ENCODE results near the gene RABIF.

Gene RABIF

GRCh38 chr1:202873026-202873425 is 15.9 kb downstream of the RABIF start:
- DNase-seq (ENCODE audit: low read depth in 2 of 2), result no peak

- DNase-seq (ENCODE audit: low read depth in 2 of 2), result no peak
Observed at GRCh38 chr1:202871367-202871766, 17.6 kb downstream of the RABIF start.

DNA sequence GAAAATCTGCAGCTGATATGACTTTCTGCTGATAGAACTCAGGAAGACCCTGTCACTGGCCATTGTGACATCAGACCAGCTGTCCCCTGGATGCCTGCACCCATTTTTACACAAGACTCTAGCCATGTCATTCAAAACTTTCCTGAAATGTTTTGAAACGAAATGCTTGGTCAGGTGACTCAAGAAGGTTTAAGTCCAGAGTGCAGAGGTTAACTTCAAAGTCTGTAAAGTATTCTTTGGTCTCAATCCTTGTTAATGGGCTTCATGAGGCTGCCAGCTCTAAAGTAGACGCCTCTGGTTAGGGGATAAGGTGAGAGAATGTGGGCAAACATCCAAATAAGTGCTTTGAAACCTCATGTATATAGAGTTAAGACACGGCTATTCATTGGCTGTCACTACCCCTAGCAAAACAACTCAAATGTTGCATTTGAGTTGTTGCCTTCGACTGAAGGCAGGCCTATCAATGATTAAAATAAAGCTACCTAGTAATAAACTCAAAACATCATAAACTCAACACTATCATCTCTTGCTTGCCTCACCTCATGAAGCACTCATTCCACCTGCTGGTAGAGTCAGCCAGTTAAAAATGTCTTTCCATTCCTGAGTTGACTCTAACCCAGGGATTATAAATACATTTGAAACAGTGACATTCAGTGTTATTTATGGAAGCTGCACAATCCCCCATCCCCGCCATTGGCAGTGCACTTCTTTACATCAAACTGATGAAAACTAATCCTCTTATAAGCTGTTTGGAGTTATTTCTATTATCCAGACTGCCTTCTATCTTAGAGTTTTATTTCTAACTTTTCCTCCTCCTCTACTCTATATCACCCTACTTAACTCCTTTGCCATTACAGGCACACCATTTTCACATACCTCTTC is 26.0 kb downstream of the RABIF start:
- DNase-seq (ENCODE audit: low read depth in 2 of 2), result no peak

DNA sequence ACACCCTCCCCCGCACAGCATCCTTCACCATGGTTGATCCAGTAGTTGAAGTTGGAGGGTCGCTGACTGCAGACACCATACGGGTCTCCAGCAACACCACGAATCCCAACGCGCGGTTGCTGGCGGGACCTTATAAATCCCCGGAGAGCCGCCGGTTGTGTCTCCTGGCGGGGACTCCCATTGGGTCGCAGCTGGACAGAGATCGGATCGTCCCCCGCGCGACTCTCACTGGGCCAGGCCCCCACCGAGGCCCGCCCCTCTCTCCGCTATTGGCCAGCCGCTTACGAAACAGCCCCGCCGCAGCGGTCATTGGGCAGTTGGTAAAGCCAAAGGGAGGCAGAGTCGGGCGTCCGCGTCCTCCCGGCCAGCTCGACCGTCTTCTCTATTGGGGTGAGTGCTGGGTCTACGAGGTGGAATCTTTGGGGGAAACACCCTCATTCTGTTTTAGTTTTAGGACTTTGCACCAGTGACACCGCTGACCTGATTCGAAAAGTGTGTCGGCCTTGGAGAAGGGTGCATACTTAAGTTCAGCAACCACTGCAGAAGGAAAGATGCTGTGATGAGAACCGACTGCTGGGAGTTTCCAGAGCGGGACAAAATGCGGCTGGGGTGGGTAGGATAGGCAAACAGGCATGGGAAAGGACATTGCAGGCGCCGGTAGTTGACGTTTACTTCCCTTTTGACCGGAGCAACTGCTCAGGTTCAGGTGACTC is 27.4 kb downstream of the RABIF start:
- DNase-seq (ENCODE audit: low read depth in 2 of 2), result peak in 1 of 2 donors; percentile 7

GRCh38 chr1:202860744-202861419 is 28.1 kb downstream of the RABIF start:
- DNase-seq (ENCODE audit: low read depth in 2 of 2), result peak; percentile 14 to 19

DNA sequence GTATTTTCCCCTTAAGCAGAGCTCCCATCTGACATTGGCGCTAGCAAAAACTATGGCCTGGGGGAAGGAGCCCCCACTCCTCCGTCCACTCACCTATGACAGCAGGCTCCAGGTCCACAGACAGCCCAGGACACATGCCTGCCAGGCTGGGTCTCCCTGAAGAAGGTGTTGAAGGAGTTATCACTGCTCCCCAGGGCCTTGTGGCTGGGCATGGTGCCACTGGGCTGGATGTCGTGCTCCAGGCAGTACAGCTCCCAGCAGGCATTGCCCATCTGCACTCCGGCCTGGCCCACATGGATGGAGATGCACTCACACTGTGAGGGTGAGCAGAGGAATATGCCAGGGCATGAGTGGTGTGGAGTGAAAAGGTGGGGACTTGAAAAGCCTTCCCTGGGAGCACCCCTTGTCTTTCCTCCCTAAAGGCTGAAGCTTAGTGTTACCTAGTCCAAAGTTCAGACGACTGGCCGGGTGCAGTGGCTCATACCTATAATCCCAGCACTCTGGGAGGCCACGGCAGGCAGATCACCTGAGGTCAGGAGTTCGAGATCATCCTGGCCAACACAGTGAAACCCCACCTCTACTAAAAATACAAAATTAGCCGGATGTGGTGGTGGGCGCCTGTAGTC is 30.0 kb downstream of the RABIF start:
- DNase-seq (ENCODE audit: low read depth in 2 of 2), result no peak

DNA sequence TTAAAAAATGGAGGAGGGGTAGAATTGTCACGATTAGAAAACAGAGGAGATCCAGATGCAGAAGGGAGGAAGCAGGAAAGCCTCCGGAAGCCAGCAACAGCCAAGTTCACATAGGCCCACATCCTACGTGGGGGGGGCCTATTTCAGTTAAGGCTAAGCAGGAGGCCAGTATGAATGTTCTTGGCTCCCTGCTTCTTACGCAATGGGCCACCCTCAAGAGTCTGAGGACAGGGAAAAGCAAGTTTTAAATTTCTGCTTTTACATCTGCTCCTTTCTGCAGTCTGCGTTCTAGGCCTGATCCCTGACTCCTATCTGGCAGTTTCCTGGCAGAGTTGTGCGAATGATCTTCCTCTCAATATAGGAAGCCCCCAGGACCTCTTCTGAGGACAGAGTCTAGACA is 30.6 kb downstream of the RABIF start:
- DNase-seq (ENCODE audit: low read depth in 2 of 2), result no peak

- DNase-seq (ENCODE audit: low read depth in 2 of 2), result no peak
Observed at GRCh38 chr1:202857136-202857610, 31.8 kb downstream of the RABIF start.

DNA sequence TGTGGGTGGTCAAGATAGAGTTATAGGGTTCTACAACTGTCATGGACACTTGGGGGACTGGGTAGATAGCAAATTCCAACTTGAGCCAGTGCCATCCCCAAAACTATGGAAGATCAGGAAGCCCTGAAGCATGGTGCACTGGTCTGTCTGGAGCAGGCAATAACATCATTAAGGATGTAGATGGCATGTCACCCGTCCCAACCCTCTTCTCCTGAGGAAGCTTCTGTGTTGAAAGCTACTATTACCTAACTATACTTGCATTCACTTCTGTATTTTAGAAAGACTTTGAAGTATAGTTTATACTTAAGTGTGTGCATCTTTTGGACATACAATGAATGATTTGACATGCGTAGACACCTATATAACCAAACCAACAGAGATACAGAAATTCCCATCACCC is 32.9 kb downstream of the RABIF start:
- DNase-seq (ENCODE audit: low read depth in 2 of 2), result no peak

DNA sequence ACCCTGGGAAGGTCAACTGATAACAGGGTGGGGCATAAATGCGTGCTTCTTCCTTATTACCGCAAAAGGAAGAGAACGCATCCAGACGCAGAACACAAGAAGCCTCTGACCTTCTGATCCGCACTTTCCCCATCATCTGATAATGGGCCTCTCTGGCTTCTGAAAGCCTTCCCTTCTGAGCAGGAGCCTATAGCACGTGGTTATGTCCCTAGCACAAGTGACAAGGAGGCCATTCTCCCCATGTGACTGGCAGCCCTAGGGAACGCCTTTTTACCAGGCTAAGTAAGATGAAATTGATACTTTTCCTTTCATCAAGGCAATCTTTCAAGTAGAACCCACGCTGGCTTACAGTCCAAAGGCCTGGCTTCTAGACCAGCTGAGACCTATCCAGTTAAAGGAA is 34.2 kb downstream of the RABIF start:
- DNase-seq (ENCODE audit: low read depth in 2 of 2), result no peak

- DNase-seq (ENCODE audit: low read depth in 2 of 2), result peak in 1 of 2 donors; percentile 41
Observed at GRCh38 chr1:202852163-202852904, 36.6 kb downstream of the RABIF start.

- no peak for DNase-seq (ENCODE audit: low read depth in 2 of 2)
Observed at GRCh38 chr1:202850593-202851362, 38.2 kb downstream of the RABIF start.

GRCh38 chr1:202848191-202848542 is 40.8 kb downstream of the RABIF start:
- DNase-seq (ENCODE audit: low read depth in 2 of 2), result no peak

DNA sequence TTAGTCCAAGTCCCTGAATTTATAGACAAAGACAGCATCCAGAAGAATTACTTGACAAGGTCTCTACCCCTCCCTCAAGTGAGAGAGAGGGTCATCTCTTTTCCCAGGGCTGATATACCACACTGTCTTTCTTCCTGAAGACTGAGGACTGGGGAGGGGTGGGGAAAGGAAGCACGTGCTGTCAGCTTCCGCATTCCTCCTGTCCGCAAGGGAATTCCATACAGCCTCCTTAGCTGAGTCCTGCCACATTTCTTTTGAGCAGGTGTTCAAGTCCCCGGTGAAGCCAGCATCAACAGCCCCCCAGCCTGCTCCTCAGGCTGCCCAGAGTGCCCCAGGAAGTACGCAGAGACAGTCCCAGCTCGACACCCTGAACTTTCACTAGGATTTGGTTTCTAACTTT is 44.0 kb downstream of the RABIF start:
- no peak for DNase-seq (ENCODE audit: low read depth in 2 of 2)

DNA sequence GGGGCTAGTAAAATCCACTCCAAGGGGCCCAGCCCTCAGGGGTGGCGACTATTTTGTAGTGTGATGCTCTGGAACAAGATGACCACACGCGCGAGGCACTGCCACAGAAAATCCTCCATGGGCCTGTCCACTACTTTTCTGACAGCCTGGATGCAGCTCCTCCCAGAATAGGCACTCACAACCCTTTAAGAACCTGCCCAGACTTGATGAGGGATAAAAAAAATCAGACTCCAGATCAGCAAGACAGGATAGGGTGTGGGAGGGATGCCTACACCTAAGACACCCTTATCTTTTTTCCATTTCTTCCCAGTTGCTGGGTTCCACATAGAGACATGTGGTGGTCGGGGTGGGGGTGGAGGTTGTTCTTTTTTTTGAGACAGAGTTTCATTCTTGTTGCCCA is 44.7 kb downstream of the RABIF start:
- no peak for DNase-seq (ENCODE audit: low read depth in 2 of 2)

DNA sequence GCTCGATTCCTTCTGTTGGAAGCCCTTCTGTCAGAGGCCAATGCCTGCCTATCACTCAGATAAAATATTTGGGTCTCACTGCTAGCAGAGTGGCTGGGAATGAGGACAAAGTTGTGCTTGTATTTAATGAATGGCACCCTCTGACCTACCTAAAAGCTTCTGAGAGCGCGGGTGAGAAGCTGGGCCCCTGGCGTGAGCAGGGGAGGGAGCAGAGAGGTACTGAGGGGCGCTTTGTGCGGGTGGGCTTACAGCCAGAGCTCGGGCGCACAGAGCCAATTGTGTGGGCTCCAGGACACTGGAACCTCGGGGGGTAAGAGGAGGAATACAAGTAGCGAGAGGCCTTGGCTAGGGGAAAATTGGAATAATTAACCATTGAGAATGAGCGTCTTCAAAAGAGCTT is 45.9 kb downstream of the RABIF start:
- DNase-seq (ENCODE audit: low read depth in 2 of 2), result no peak

DNA sequence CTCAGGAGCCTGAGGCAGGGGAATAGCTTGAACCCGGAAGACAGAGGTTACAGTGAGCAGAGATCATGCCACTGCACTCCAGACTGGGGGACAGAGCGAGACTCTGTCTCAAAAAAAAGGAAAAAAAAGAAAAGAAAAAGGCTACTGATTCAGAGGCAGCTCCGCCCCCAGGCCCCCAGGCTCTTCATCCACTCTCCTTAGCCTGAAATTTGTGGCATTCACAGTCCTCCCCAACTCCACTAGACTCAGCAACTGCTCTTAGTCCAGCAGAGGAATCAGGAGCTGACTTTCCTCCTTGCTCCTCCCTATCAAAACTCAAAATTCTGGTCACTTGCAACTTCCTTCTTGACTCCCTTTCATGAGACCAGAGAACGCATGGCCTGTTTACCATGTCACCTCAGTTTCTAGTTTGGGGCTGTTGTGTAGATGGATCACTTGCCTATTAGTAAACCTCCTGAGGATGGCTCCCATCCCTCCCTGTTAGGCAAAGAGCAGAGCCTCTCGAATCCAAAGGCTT is 51.1 kb downstream of the RABIF start:
- no peak for DNase-seq (ENCODE audit: low read depth in 2 of 2)

- DNase-seq (ENCODE audit: low read depth in 2 of 2), result no peak
Observed at GRCh38 chr1:202836623-202837403, 52.1 kb downstream of the RABIF start.

DNA sequence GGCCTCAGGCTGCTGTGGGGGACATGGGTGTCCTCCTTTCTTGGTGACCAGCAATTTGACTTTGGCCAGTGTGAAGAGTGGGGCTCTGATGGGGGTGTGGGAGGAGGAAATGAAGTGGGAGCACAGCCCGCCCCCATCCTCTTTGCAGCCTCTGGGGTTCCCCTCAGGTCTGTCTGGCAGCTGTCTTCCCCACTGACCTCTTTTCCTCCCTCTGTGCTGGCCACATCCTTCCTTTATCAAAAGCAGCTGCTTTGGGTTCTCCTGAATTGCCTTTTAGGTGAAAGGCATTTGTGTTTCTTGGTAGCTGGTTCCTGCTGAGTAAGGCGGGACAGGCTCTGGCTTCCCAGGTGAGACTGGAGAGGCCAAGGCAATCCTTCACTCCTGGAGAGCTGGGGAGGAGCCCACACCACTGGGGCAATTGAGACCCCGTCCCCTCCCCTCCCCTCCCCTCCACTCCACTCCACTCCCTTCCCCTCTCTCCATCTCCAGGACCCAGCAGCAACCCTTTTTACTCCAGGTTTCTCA is 53.3 kb downstream of the RABIF start:
- DNase-seq (ENCODE audit: low read depth in 2 of 2), result no peak

Measured in stimulated activated CD4-positive, alpha-beta T cell treated with anti-CD3 and anti-CD28 coated beads, Interleukin-15, amount 100 ng/mL, for 48 hours (primary cell).